ENCODE results near the gene LMTK3. TPM values are rescaled to one million over a fixed set of nuclear protein-coding genes. Genes with fewer than 3 reads are reported as not detected.

The LMTK3 gene
- total RNA-seq, 4 donors from 2014 or later: 1.3 to 3.5 (median 1.6) TPM

- no peak overlapping the region for H3K27ac ChIP-seq
- no peak for DNase-seq (ENCODE audit: low spot score in 2 of 2)
- H3K36me3 ChIP-seq: peaks cover 81% of the 10 kb centered on the region
- H3K9me3 ChIP-seq: no peaks in the 10 kb centered on the region
- H3K27me3 ChIP-seq: no peaks in the 10 kb centered on the region
- TF ChIP-seq, protein P1, sequence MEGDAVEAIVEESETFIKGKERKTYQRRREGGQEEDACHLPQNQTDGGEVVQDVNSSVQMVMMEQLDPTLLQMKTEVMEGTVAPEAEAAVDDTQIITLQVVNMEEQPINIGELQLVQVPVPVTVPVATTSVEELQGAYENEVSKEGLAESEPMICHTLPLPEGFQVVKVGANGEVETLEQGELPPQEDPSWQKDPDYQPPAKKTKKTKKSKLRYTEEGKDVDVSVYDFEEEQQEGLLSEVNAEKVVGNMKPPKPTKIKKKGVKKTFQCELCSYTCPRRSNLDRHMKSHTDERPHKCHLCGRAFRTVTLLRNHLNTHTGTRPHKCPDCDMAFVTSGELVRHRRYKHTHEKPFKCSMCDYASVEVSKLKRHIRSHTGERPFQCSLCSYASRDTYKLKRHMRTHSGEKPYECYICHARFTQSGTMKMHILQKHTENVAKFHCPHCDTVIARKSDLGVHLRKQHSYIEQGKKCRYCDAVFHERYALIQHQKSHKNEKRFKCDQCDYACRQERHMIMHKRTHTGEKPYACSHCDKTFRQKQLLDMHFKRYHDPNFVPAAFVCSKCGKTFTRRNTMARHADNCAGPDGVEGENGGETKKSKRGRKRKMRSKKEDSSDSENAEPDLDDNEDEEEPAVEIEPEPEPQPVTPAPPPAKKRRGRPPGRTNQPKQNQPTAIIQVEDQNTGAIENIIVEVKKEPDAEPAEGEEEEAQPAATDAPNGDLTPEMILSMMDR (IDR thresholded peaks at IDR 0.05): no peak
- WGBS: 78% methylated on average over 9 of the region's 14 CpGs
- H3K4me3 ChIP-seq: no peak overlapping the region
- H3K4me1 ChIP-seq: peaks cover 26% of the 10 kb centered on the region
These were observed 38.3 kb downstream of the LMTK3 start for GRCh38 chr19:48473161-48473966.

- H3K4me1 ChIP-seq: peaks cover 30% of the 10 kb centered on the region
- TF ChIP-seq, protein P1 (IDR thresholded peaks at IDR 0.05): no peak
- no peak for TF ChIP-seq POLR2A (IDR thresholded peaks at IDR 0.05)
- no peak for TF ChIP-seq POLR2AphosphoS5 (IDR thresholded peaks at IDR 0.05)
- no peak for TF ChIP-seq EP300 (IDR thresholded peaks at IDR 0.05)
- H3K27me3 ChIP-seq: no peaks in the 10 kb centered on the region
- WGBS: 88% methylated on average over 4 of the region's 4 CpGs
- no peak overlapping the region for H3K27ac ChIP-seq
- no peaks in the 10 kb centered on the region for H3K9me3 ChIP-seq
- no peak for DNase-seq (ENCODE audit: low spot score in 2 of 2)
- H3K36me3 ChIP-seq: peaks cover 66% of the 10 kb centered on the region
- no peak overlapping the region for H3K4me3 ChIP-seq
These were observed 39.8 kb downstream of the LMTK3 start for GRCh38 chr19:48471836-48472235.

DNA sequence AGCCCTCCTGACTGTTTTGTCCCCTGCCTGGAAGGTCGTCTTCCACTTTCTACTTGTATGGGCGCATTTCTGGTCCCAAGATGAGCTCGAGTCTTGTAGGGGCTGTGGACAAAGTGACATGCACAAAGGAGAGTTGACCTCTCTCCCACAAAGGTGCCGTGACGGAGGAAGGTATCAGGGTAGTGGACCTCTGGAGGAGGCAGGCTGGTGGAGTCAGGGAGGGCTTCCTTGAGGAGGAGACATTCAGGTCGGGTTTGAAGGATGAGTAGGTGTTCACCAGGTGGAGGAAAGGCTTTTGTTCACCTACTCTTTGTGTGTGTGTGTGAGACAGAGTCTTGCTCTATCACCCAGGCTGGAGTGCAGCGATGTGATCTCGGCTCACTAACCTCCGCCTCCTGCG is 40.8 kb downstream of the LMTK3 start:
- Histone ChIP-seq H3K27me3 (no peaks in the 10 kb centered on the region), H3K4me3 (no peak overlapping the region), H3K36me3 (peaks cover 56% of the 10 kb centered on the region), H3K9me3 (no peaks in the 10 kb centered on the region), H3K27ac (no peak overlapping the region), H3K4me1 (peaks cover 30% of the 10 kb centered on the region)
- WGBS: 87% methylated on average over 10 of the region's 10 CpGs
- TF ChIP-seq EP300 (IDR thresholded peaks at IDR 0.05): no peak
- DNase-seq (ENCODE audit: low spot score in 2 of 2): no peak

- Histone ChIP-seq H3K36me3 (peaks cover 49% of the 10 kb centered on the region), H3K27ac (peak overlapping the region; percentile 98), H3K9me3 (no peaks in the 10 kb centered on the region), H3K4me3 (peak overlapping the region; percentile 95), H3K4me1 (peaks cover 30% of the 10 kb centered on the region), H3K27me3 (no peaks in the 10 kb centered on the region)
- TF ChIP-seq POLR2A (IDR thresholded peaks at IDR 0.05) (no peak), EP300 (IDR thresholded peaks at IDR 0.05) (no peak)
- TF ChIP-seq, protein P1 (IDR thresholded peaks at IDR 0.05): no peak
- no peak for DNase-seq (ENCODE audit: low spot score in 2 of 2)
- 52% methylated on average over 17 of the region's 20 CpGs for WGBS
These were observed 41.5 kb downstream of the LMTK3 start for GRCh38 chr19:48469934-48470680.

DNA sequence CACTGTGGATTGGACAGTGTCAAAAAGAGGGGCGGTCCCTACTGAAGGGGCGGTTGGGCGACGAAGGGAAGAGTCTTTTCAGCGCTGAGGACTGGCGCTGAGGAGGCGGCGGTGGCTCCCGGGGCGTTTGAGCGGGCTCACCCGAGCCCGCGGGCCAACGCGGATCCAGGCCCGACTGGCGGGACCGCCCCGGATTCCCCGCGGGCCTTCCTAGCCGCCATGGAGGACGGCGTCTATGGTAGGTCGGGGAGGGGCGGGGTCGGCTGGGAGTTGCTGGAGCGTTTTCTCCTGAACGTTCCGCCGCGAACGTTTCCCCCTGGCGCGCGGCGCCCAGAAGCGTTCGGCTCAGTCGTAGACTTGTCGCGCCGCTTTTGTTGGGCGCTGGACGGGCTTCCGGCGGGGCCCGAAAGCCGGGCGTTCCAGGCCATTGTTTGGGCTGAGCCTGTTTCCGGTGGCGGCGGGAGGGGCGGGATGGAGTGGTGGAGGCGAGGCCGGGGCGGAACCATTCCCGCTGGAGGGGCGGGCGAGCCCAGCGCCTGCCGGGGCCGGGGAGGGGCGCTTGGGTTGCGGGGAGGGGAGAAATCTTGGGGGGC is 42.2 kb downstream of the LMTK3 start, which contains the start of gene CYTH2:
Gene CYTH2, plus strand, starts transcription at position 81 of the 593 bp plus-strand sequence. Its CDS starts 139 bp downstream, at position 220.
- Histone ChIP-seq H3K27ac (peak within 1 kb of the TSS; percentile 98), H3K27me3 (no peaks in the 10 kb centered on the region), H3K9me3 (no peaks in the 10 kb centered on the region), H3K4me3 (peak within 1 kb of the TSS; percentile 95), H3K4me1 (peaks cover 30% of the 10 kb centered on the region), H3K36me3 (peaks cover 42% of the 10 kb centered on the region)
- WGBS: 0% methylated on average over 6 of the region's 66 CpGs
- DNase-seq (ENCODE audit: low spot score in 2 of 2): peak; percentile 93 to 94
- TF ChIP-seq POLR2AphosphoS5 (IDR thresholded peaks at IDR 0.05): peak in 1 of 3 donors; percentile 64
- TF ChIP-seq, protein P1 (IDR thresholded peaks at IDR 0.05): no peak
- TF ChIP-seq POLR2A (IDR thresholded peaks at IDR 0.05): peak; percentile 78 to 85

All from suprapubic skin (tissue), 4 donors.